HG03378 (cell line): ENCODE data around the gene SERTAD2.
A peak's percentile ranks its signal among the peaks of the same experiment; 100 is the strongest.

Experiments
- ATAC-seq: cut with Tn5 transposase; IDR thresholded peaks from one replicate; pipeline ENCODE4 v1.9.1; 2021; ENCODE audit warnings: mild to moderate bottlenecking, moderate library complexity; ENCODE audit not compliant: unreplicated experiment

SERTAD2 gene

DNA sequence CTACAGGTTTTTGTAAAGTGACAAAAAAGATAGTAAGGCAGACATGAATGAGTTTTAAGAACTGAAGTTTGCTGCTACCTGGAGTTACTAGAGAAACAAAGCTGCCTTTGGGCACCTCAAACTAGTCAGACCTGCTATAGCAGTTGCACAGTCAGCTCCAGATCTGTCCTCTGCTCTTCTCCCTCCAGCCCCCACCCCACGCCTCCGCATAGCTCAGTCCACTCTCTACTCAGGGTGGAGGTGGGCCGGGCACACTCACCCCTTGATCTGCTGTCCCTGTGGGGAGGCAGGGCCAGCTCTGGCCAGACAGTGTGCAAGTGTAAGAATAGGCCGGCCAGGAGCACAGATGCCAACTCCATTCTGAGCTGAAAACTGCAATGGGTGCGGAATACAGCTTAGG is 4.1 kb downstream of the SERTAD2 start:
- ATAC-seq = no peak

DNA sequence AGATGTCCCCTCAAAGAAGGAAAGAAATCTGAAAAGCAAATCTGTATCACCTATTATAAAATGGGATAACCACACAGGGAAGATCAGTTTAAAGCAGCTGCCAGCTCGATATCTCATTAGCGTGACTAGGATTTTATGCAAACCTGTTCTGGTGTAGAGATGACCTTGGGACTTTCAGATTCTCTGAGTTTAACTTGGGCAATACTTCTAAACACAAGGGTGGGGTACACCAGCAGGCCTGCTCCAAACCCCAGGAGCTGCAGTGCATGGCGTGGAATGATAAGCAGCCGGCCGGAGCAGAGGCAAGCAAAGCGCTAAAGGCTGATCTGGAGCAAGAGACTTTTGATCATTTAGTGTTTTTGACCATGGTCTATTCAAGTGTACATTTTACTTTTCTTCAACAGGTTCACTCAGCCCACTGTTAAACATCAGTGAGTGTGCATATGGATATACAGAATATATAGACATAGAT is 4.7 kb downstream of the SERTAD2 start:
- ATAC-seq = no peak

DNA sequence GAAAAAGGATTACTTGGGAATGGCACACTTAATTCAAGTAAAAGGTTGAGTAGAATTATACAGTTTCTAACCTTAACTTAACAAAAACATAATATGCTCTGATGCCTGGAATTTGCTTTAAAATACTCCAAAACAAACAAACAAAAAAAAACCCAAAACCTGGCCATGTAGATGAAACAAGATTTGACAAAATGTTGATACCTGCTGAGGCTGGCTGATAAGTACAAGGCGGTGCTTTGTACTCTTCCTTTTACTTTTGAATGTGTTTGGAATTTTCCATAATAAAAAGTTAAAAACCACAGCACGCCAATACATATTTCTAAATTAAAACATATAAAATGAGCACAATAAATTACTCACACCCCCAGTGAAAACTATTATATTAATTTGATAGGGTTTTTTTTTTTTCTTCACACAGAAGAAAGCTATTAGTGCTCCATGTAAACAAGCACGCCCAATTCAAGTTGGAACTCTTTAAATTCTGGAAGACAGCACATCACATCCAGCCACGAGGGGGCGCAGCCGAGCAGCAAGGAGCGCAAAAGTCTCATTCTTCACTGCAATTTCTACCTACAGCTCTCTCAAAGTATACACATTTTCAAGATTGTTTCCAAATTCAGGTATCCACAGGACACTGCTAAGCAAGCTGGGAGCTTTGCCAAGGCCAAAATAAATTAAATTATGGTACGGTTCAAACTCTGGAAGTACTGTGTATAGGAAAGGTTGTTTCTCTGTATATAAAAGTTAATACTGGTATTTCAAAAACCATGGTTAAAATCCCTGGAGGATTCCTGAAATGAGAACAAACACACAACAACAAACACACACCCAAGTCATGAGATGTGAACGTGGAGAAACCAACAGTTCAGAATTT is 7.5 kb downstream of the SERTAD2 start:
- ATAC-seq = no peak

DNA sequence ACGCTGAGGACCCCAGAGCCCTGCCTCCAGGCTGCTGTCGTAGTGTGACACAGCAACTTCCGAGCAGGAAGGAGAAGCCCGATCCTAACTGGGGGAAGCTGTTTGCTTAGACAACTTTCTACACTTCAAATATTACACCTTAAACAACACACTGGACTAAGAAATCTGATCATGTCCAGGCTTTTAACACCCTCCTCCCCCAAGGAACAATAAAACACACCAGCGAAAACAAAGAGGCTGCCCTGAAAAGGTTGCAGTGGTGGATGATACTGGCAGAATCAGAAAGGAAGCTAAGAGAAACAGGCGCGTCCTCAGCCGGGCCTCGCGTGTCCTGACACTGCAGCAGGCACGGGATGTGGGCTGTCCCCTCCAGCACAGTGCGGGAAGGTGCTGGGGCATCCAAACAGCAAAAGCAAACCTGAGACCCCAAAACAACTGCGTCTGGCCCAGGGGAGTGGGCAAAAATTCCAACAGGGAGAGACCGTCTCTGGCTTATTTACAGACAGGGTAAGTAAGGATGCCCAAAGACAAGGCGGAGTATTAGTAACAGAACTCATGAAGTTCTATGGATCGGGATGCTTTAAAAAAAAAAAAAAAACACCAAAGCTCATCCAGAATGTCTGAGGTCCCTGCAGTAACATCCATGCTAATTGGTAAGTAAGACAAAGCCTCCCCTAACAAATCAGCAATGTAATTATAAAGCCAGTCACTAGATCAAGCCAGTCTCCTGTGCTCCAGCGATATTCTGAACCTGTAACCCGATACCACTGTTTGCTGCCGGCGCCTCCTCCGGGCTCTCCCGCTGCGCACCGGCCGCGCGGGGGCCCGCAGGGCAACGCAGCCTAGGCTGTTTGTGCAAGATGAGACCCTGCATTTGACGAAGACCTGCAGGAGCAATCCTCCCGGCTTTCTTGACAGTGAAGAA is 9.0 kb downstream of the SERTAD2 start:
- peak; percentile 38 for ATAC-seq

DNA sequence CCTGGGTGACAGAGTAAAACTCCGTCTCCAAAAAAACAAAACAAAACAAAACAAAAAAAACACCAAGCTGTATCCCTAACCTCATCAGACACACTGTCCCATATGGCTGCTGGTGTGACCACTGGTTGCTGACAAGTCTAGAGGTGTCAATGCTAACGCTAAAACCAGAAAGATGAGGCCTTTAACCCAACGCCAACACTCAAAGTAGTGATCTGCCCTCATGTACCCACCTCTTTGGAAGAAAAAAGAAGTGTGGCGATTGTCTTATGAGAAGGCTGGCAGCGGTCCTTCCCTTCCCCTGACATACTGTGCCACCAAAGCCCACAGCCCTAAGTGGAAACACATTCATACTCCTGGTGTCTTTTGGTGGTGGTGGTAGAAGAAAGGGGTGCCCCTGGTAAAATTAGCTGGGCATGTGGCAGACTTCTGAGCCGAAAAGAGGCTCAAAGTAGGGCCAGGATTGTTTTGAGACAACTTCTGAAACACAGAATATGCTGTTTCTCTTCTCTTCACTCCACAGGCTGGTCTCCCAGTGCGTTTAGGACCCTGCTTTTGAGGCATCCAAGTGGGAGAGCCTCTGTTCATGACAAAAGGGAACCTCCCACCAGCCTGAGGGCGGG is 9.8 kb downstream of the SERTAD2 start:
- ATAC-seq = peak; percentile 3

DNA sequence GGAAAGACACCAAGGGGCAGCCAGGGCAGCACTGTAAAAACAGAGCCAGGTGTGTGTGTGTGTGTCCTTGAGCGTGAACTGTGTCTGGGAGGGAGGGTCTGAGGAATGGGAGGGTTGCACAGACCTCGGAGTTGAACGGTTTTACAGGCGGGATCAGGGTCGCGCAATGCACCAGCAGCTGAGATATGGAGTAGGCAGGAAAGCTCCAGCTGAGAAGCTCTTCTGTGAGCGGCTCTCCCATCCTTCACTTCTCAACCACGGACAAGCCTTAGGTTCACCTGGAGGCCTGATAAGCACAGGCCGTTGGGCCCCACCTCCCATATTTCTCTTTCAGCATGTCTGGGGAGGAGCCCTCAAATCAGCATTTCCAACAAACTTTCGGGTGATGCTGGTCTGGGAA is 12.1 kb downstream of the SERTAD2 start:
- ATAC-seq = no peak

DNA sequence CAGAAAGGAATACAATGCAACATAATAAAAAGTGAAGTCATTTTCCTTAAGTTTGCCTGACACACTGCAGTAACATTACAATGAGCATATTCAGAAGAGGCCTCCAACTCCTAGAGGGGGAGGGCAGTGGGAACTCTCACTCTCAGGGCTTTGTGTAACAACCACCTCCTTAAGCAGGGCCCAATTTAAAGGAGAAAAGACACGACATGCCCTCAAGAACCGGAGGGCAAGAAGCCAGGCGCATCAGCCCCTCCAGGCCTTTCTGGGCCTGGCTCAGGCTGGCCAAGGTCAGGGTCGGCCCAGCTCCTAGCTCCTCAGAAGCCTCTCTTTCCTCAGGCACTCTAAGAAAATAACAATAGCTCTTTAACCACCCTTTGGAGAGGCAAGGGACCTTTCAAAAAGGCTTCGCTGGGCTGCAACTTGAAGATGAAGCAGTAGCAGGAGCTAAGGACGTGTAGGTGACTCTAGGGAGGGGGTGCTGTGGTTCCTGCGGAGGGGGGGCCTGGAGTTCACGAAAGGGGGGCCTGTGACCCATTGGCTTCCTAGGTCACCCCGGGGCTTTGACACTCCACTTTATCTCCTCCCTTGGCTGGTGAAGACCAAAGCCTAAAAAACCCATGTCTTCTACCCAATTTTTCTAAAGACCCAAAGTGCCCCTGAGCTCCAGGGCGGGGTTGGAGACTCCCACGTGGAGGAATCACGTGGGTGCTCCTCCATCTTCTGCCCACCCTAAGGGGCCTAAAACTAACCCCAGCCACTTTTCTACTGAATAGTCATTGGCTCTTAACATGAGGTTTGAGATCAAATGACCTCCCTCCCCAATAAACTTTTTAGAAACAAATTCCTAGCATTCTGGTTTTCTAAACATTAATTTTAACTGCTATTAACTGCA is 13.3 kb downstream of the SERTAD2 start:
- no peak for ATAC-seq

DNA sequence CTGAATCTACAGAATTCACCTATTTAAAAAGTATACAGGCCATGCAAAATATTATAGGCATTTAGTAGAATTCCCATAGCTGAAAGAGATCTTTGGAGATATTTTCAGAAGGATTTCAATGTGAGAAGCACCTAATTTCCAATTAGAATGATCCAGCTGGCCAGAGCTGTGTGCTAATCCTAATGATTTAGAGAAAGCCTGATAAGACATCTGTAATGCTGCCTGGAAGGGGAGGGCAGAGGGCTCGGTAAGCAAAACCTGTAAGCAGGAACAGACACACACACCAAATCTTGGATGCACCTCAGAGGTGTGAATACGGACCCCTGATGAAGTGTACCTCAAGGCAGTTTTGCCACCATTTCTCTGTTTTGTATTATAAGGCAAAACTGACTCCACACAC is 14.0 kb downstream of the SERTAD2 start:
- no peak for ATAC-seq

DNA sequence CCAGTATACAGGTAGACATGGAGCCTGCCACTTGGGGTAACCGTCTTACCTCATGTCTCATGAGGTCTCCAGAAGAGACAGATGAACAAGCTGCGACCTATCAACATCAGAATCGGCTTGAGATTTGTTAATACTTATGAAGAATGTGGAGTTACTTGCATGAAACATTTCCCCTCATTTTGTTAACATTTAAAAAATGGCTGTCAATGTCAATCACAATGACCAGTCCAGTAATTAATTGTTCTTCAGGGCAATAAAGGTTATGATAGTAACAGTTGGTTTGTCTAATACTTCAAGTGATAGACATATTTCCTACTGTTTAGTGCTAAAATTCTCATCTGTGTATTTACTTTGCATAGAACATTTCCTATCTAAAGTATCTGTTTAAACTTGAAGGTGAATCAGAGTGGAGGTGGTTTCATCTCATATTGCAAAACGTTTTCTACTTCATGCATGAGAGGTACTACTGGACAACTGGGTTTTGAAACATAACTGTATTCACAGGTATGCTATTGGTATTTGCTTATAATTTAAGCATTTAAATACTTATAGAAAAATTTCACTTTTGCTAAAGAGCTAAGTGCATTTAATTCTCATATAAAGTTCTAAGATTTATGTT is 15.1 kb downstream of the SERTAD2 start:
- no peak for ATAC-seq

DNA sequence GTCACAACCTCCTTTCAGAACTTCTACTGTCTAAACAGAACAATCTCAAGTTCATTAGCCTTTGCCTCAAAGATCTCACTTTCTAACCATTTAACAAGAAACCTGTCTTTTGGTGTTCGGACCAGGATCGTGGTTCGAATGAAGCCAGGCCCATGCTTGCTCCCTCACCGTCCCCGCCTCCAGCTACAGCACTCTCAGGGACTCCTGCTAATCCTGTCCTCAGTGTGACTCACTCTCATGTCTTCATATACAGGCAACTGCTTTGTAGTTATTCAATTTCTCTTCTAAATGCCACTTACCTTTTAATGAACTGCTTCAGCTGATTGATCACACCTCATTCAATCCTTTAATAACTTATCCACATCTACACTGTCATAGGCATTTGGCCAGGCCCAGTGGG is 15.8 kb downstream of the SERTAD2 start:
- ATAC-seq = no peak

DNA sequence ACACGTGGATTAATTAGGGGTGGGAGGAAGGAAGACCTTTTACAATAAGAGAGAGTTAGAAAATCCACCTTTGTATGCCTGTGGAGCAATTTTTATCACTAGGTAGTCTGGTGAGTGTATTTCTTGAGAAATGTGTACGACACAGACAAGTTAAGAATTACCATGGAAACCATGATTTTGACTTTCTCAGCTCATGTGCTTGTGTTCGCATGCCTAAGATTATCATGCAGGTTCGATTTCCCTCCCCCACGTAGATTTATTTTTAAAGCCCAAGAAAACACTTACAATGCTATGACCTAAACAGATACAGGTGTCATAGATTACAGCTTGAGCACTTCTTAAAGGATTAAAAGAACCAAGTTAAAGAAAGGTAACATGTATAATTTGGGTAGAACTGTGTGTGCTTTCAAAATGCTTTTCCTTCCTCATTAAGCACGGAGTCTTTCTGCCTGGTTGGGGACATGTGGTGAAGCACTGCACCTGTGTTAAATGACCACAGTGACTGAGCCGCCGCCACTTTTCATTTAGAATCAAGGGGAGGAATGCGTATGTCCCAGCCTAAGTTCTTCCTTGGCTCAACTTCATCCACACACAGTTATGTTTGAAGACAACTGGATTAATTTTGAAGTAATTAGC is 16.6 kb downstream of the SERTAD2 start:
- ATAC-seq = peak; percentile 41

DNA sequence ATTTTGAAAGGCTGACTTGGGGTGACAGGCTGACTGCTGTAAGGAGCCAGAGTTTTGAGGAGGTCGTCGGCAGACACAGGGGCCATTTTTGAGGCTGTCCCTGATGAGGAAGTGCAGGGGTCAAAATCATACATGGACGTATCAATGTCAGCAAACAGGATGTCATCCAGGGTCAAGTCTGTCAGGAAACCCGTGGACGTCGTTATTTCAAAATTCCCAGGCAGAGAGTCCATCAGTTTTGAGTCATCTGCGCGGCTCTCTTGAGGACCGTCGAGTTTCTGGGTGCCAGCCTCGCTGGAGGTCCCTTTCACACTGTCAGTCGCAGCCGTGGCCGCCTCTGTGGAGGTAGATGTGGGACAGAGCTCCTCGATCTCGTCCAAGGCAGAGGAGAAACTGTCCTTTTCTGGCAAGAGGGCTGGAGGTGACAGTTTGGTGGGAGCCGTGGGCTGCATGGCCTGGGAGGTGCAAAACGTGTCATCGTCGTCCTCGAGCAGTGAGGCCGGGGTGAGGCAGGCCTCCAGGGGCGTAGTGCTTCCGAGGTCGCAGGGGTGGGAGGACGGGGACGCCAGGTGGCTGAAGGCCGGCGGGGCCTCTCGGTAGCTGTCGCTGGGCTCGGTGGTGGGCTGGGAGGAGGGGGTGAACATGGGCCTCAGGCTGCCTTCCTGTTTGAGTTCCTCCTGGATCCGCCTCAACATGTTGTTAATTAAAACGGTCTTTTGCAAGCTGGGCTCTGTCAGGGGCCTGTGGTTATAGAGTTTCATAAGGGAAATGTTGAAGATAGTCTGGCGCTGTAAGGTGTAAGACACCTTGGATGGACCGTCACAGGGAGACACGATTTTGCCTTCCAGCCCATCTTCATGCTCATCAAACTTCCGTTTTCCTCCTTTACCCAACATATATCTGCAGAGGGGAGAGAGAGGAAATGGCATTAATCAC is 17.5 kb downstream of the SERTAD2 start:
- peak; percentile 57 for ATAC-seq

DNA sequence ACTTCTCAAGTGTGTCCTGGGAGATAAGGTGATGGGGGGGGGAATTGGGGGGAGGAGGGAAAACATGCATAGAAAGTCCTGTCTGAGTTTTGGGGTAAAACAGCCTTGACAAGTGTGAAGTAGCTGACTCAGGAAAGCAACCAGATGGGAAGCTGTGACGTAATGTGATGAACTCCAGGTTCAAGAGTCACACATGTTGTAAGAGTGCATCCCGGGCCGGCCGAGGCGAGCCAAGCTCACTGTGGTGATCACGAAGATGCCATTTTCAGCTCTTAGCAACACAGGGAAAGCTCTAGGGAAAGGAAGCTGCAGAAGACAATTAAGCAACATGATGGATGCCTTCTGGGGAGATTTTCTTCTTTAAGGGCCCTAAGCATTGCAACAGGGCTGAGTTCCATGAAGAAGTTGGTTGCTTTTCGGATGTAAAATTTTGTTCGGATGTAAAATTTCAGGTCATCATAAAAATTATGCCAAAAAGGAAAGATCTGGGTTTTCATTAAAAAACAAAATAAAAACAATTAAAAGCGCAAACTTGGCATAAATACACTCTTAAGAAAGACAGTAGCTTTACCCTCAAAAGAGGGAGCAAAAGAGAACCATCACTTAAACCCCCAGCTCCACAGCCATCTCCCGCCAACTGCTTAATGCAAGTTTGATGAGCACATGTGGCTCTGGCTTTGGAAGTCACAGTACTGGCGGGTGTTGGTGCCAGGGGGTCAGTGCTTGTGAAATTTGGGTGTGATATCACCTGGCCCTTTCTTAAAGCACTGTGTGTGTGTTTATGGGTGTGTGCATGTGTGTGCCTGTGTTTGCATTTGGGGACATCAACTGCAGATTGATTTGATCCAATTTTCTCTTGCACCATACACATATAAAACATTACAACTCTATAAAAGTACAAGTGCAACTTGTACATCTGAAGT is 19.1 kb downstream of the SERTAD2 start:
- ATAC-seq = no peak

DNA sequence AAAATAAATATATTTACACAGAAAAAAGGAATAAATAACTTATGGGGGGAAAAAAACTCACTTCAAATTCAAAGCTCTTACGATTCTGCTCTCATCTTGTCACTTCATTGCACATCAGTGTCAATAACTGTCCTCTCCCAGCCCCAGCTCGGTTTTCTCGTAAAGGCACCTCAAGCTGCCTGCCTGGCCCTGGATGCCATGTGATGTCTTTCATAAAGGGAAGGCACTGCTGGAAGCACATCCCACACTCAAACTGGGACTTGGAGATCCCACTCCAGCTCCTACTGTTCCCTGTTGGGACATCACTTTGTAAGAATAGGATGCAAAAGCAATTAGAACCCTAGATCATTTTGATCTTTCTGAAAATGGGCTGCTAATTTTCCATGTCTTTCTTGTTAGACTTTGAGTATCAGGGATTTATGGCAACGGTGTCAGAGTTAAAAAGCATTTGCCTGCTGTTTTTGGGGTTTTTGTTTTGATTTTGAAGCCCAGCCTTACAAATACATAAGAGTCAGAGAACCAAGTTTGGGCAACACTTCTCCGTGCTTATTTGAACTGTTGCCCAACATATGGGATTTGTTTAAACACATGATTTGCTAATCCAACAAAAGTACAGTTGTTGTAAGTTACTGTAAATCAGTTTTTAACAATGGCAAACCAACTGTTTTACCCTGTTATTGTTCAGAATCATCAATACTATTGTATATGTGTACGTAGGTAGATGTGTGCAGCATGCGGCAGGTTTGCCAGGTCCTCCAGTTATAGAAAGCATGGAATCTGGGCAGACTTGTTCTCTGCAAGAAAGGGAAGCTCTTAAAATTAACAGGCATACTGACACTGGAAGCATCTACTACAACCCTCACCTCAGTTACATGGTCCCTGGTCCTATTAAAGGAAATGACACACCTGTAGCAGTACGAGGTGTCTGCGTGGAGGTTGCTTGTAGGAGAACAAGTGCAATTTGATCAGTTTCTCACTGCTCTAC is 20.6 kb downstream of the SERTAD2 start:
- ATAC-seq = no peak

DNA sequence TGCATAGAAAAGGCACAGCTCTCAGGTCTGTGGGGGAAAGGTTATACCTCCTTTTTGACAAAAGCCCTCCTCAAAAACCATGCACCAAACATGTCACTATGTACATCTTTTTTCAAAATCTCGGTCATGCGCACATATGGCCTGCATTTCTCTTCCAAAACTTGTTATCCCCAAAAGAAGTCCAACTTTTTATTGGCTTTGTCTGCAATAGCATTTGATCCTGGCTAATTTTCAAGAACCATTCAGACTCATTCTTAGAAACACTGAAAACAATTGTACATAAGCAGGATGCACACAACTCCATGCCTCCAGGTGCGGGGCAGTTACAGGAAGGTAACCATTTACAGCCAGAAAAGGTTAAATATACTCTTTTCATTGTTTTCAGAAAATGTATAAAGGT is 21.9 kb downstream of the SERTAD2 start:
- no peak for ATAC-seq

DNA sequence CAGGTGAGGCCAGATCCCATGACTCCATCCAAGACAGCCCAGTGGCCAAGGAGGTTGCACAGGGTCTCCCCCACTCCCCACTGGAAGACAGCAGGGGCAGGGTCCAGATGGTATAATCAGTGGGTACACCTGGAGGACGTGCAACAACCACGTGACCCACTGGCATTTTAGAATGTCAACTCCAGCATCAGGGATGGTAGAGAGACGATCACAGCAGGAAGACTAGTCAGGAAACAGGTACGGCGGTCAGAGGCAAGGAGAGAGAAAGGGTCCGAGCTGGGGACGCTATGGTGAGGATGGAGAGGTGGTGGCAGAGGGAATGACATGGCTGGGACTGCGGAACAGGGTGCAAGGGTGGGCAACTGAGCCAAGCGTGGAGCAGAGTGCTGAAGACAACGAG is 23.0 kb downstream of the SERTAD2 start:
- no peak for ATAC-seq
